Skeletal muscle tissue (tissue), 4 donors: ENCODE measurements around the gene OR9Q1. TPM values are rescaled to one million over a fixed set of nuclear protein-coding genes. Genes with fewer than 3 reads are reported as not detected.
A peak's percentile ranks its signal among the peaks of the same experiment; 100 is the strongest.

Experiments used
- H3K27ac ChIP-seq: one replicate; pipeline ENCODE4 v1.7.0; 2013; ENCODE audit warnings: mild to moderate bottlenecking, low read depth, low read length, inconsistent platforms
- H3K27me3 ChIP-seq, 3 donors: one replicate each; pipeline ENCODE4 v1.7.0; 2013; ENCODE audit warnings: low read length in 3 of 3; ENCODE audit not compliant: control insufficient read depth in 3 of 3, insufficient read depth in 3 of 3
- H3K36me3 ChIP-seq, 3 donors: one replicate each; pipeline ENCODE4 v1.7.0; 2013; ENCODE audit warnings: low read length in 3 of 3; ENCODE audit not compliant: control insufficient read depth in 3 of 3, insufficient read depth in 3 of 3
- H3K4me1 ChIP-seq, 3 donors: one replicate each; pipeline ENCODE4 v1.7.0; 2013; ENCODE audit warnings: low read length in 3 of 3, mild to moderate bottlenecking in 3 of 3; ENCODE audit not compliant: control insufficient read depth in 3 of 3, insufficient read depth in 3 of 3
- H3K4me3 ChIP-seq, 3 donors: one replicate each; pipeline ENCODE4 v1.7.0; 2013; ENCODE audit warnings: low read length in 3 of 3
- H3K9ac ChIP-seq, 3 donors: one replicate each; pipeline ENCODE4 v1.7.0; 2013; ENCODE audit warnings: low read length in 3 of 3, mild to moderate bottlenecking in 3 of 3, moderate library complexity in 2 of 3, low read depth in 1 of 3
- H3K9me3 ChIP-seq, 3 donors: one replicate each; pipeline ENCODE4 v1.7.0; 2013; ENCODE audit warnings: low read length in 3 of 3; ENCODE audit not compliant: control insufficient read depth in 3 of 3
- total RNA-seq: library from RNA; depleted of rRNA; stranded (reverse); fragments of >200 nt; gene quantifications from one replicate; pipeline ENCODE4 v1.2.3, GENCODE V29; 2014
- donor health status: Osteomylitis.

The OR9Q1 gene
- total RNA-seq, 1 donor from 2014 or later: not detected

DNA sequence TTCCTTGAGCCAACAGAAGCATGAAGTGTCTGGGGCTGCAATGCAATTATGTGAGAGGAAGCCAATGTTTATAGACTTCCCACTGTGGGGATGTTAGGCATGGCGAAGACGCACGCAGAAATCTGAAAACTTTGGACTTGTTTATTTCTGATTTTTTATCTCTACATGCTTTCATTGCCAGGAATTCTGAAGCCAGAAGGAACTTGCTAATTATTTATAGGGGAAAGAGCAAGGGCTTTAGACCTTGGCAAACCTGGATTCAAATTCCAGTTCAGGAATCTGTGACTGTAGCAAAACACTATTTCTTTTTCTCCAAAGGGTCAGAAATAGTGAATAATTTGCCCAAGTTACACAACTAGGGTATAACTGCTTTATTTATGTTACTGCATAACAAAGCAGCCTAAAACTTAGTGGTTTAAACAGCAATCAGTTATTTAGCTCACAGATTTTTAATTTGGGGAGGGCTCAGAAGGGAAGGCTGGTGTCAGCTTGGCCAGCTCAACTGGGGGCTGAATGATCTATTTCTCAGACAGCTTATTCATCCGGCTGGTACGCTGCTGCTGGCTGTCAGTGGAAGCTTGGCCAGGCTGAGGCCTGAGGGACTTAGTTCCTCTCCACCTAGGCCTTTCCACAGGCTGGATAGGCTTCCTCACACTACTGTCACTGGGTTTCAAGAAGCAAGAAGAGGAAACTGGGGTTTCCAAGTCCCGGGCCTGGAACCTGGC, 5.2 kb downstream of the OR9Q1 start:
- Histone ChIP-seq H3K4me3 (no peak overlapping the region), H3K4me1 (peaks cover 16 to 23% (median 16%) of the 10 kb centered on the region in 3 donors), H3K9ac (no peak overlapping the region), H3K27ac (peak overlapping the region; percentile 71), H3K36me3 (no peaks in the 10 kb centered on the region), H3K9me3 (peaks cover 0 to 6% (median 0%) of the 10 kb centered on the region in 3 donors), H3K27me3 (no peaks in the 10 kb centered on the region)

DNA sequence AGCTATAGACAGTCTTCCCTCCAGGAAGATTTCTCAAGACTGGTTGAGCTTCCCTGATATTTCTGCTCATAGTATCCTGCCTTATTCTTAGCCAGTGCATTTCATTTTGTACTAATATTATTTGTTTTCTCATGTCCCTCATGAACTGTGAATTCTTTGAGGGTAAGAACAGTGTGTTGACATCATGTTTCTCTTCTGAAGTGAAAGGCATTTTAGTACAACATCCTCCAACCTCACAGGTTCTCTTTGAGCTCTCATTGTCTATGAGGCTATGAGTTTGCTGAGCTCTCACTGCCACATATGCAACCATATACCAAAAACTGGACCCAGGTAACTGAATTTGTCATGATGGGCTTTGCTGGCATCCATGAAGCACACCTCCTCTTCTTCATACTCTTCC, 7.0 kb downstream of the OR9Q1 start, which contains the start of gene OR6Q1:
OR6Q1 (plus strand) TSS at position 301 of the 400 bp plus-strand sequence; CDS start at position 301, 0 bp downstream.
- Histone ChIP-seq H3K27ac (peak within 1 kb of the TSS; percentile 71), H3K36me3 (no peaks in the 10 kb centered on the region), H3K9me3 (peaks cover 0 to 6% (median 2%) of the 10 kb centered on the region in 3 donors), H3K4me3 (no peak within 1 kb of the TSS), H3K27me3 (no peaks in the 10 kb centered on the region), H3K9ac (no peak within 1 kb of the TSS), H3K4me1 (peaks cover 0 to 8% (median 4%) of the 10 kb centered on the region in 3 donors)

- Histone ChIP-seq H3K9me3 (peaks cover 0 to 9% (median 2%) of the 10 kb centered on the region in 3 donors), H3K27me3 (no peaks in the 10 kb centered on the region)
Measured at GRCh38 chr11:58034471-58034870, 10.8 kb downstream of the OR9Q1 start.

GRCh38 chr11:58039589-58039988, 15.9 kb downstream of the OR9Q1 start:
- Histone ChIP-seq H3K9me3 (peaks cover 0 to 3% (median 2%) of the 10 kb centered on the region in 3 donors), H3K27me3 (no peaks in the 10 kb centered on the region), H3K4me3 (no peak overlapping the region), H3K36me3 (no peaks in the 10 kb centered on the region), H3K9ac (no peak overlapping the region), H3K4me1 (no peaks in the 10 kb centered on the region), H3K27ac (no peak overlapping the region)

More at GRCh38 chr11:58034471-58034870, 10.8 kb downstream of the OR9Q1 start:
- Histone ChIP-seq H3K36me3 (no peaks in the 10 kb centered on the region), H3K27ac (no peak overlapping the region), H3K4me3 (no peak overlapping the region), H3K9ac (no peak overlapping the region), H3K4me1 (no peaks in the 10 kb centered on the region)

DNA sequence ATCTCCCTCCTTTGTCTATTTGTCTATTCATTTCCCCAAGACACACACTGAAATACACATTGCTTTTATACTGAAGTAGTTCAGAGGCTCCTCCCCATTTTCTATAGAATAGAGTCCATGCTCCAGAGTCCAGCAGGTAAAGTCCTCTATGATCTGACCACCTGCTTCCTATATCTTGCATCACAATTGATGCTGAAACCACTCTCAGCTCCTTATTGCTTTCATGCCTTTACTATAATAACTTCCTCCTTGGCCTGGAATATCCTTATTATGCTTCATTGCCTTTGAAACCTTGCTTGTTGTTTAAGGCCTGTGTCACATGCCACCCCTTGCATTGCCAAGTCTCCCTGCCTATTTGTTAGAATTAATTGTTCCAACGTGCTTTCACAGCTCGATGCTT, 19.7 kb downstream of the OR9Q1 start:
- Histone ChIP-seq H3K4me3 (no peak overlapping the region), H3K4me1 (no peaks in the 10 kb centered on the region), H3K9me3 (no peaks in the 10 kb centered on the region), H3K27me3 (no peaks in the 10 kb centered on the region), H3K9ac (no peak overlapping the region), H3K36me3 (no peaks in the 10 kb centered on the region), H3K27ac (no peak overlapping the region)

GRCh38 chr11:58046231-58046630, 22.6 kb downstream of the OR9Q1 start:
- H3K9ac ChIP-seq: no peak overlapping the region
- H3K36me3 ChIP-seq: no peaks in the 10 kb centered on the region
- H3K4me3 ChIP-seq: no peak overlapping the region
- no peaks in the 10 kb centered on the region for H3K9me3 ChIP-seq
- H3K4me1 ChIP-seq: no peaks in the 10 kb centered on the region
- H3K27me3 ChIP-seq: no peaks in the 10 kb centered on the region
- no peak overlapping the region for H3K27ac ChIP-seq

DNA sequence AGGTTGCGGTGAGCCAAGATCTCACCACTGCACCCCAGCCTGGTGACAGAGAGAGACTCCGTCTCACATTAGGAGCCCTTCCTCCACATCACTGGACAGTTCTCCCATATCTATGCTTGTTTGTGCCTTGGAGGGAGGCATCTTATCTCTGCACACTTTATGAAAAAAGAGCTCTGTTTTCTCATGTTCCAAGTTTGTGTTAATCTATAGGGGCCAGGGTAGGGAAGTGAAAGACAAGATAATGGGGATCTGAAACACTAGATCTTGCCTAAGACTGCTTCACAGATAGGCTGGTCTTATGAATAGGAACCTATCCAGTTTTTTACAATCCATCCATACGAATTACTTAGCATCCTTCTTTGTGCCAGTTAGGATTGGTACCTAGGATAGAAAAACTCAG, 24.1 kb downstream of the OR9Q1 start:
- no peak overlapping the region for H3K9ac ChIP-seq
- no peak overlapping the region for H3K27ac ChIP-seq
- H3K36me3 ChIP-seq: no peaks in the 10 kb centered on the region
- no peaks in the 10 kb centered on the region for H3K27me3 ChIP-seq
- H3K4me3 ChIP-seq: no peak overlapping the region
- no peaks in the 10 kb centered on the region for H3K9me3 ChIP-seq
- H3K4me1 ChIP-seq: no peaks in the 10 kb centered on the region

DNA sequence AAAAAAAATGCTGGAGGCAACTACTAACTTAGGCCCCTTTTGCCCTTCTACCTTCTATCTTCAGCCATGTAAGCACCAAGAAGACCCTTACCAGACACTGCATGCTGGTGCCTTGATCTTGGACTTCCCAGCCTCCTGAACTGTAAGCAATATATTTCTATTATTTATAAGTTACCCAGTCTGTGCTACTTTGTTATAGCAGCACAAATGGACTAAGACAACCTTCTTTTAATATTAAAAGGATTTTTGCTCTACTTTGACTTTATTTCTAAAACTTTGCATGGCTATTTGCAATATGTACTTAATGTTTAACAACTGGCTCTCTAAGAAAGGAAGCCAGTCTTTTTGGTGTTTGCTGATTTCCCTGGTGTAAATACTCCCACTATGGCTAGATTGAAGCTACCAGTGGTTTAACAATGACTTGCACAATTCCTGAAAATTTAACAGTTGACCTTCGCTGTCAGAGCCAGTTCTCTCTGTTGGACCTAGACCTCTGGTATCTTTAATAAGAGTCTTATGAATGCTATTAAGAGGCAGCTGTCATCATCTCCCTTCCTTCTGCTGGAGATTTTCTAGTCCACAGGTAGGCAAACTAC, 32.2 kb downstream of the OR9Q1 start:
- Histone ChIP-seq H3K9ac (no peak overlapping the region), H3K36me3 (no peaks in the 10 kb centered on the region), H3K27ac (no peak overlapping the region), H3K27me3 (no peaks in the 10 kb centered on the region), H3K4me1 (peaks cover 4 to 11% (median 10%) of the 10 kb centered on the region in 3 donors), H3K9me3 (no peaks in the 10 kb centered on the region), H3K4me3 (no peak overlapping the region)

GRCh38 chr11:58057481-58057880, 33.8 kb downstream of the OR9Q1 start:
- H3K4me1 ChIP-seq: peaks cover 4 to 11% (median 10%) of the 10 kb centered on the region in 3 donors
- no peaks in the 10 kb centered on the region for H3K27me3 ChIP-seq
- H3K27ac ChIP-seq: no peak overlapping the region
- no peak overlapping the region for H3K9ac ChIP-seq
- H3K9me3 ChIP-seq: no peaks in the 10 kb centered on the region
- no peaks in the 10 kb centered on the region for H3K36me3 ChIP-seq
- H3K4me3 ChIP-seq: no peak overlapping the region

GRCh38 chr11:58058276-58059006, 34.8 kb downstream of the OR9Q1 start:
- no peak overlapping the region for H3K27ac ChIP-seq
- H3K4me3 ChIP-seq: no peak overlapping the region
- no peak overlapping the region for H3K9ac ChIP-seq
- no peaks in the 10 kb centered on the region for H3K36me3 ChIP-seq
- H3K9me3 ChIP-seq: no peaks in the 10 kb centered on the region
- H3K27me3 ChIP-seq: no peaks in the 10 kb centered on the region
- peaks cover 4 to 11% (median 10%) of the 10 kb centered on the region in 3 donors for H3K4me1 ChIP-seq
